GM18861 (cell line): ENCODE results near the gene FUT8.
"Not testable (repeated sequence)": the region's sequence is repeated elsewhere in the genome, so short reads cannot be mapped to it uniquely, and the experiment has no call there.

Experiments
- ATAC-seq: cut with Tn5 transposase; IDR thresholded peaks from one replicate; pipeline ENCODE4 v1.9.1; 2021; ENCODE audit not compliant: unreplicated experiment

Gene FUT8

GRCh38 chr14:65449647-65450046 lies 37.1 kb downstream of the FUT8 start:
- ATAC-seq = no peak

GRCh38 chr14:65453807-65454480 lies 41.4 kb downstream of the FUT8 start:
- ATAC-seq = no peak

GRCh38 chr14:65456247-65456646 lies 43.7 kb downstream of the FUT8 start:
- no peak for ATAC-seq

- ATAC-seq = no peak
Measured at GRCh38 chr14:65461730-65462129, 49.2 kb downstream of the FUT8 start.

GRCh38 chr14:65462411-65462810 lies 49.9 kb downstream of the FUT8 start:
- ATAC-seq = peak; percentile 72

- no peak for ATAC-seq
Measured at GRCh38 chr14:65465584-65465983, 53.1 kb downstream of the FUT8 start.

- ATAC-seq = not testable (repeated sequence)
Measured at GRCh38 chr14:65467926-65468325, 55.4 kb downstream of the FUT8 start.

GRCh38 chr14:65469903-65470302 lies 57.4 kb downstream of the FUT8 start:
- ATAC-seq = no peak

- ATAC-seq = no peak
Measured at GRCh38 chr14:65470404-65470880, 57.9 kb downstream of the FUT8 start.

GRCh38 chr14:65471038-65471878 lies 58.7 kb downstream of the FUT8 start:
- ATAC-seq = no peak

GRCh38 chr14:65472189-65472588 lies 59.7 kb downstream of the FUT8 start:
- ATAC-seq = no peak

GRCh38 chr14:65476273-65476941 lies 63.9 kb downstream of the FUT8 start:
- ATAC-seq = peak; percentile 71

GRCh38 chr14:65476942-65477318 lies 64.4 kb downstream of the FUT8 start:
- ATAC-seq = no peak

- ATAC-seq = no peak
Measured at GRCh38 chr14:65478017-65478416, 65.5 kb downstream of the FUT8 start.

GRCh38 chr14:65478596-65478995 lies 66.1 kb downstream of the FUT8 start:
- no peak for ATAC-seq

- no peak for ATAC-seq
Measured at GRCh38 chr14:65479386-65479785, 66.9 kb downstream of the FUT8 start.

- ATAC-seq = no peak
Measured at GRCh38 chr14:65482757-65483438, 70.4 kb downstream of the FUT8 start.

- ATAC-seq = no peak
Measured at GRCh38 chr14:65483647-65484046, 71.1 kb downstream of the FUT8 start.

- no peak for ATAC-seq
Measured at GRCh38 chr14:65485516-65485915, 73.0 kb downstream of the FUT8 start.

GRCh38 chr14:65486863-65487262 lies 74.3 kb downstream of the FUT8 start:
- no peak for ATAC-seq
